Left lung (tissue), 10 donors: ENCODE results near the gene PPT1. TPM values are rescaled to one million over a fixed set of nuclear protein-coding genes. Genes with fewer than 3 reads are reported as not detected.

Experiments
- ATAC-seq: fragments of 200-7000 bp; cut with Tn5 transposase; one replicate; pipeline ENCODE4 v1.9.1; 2020; ENCODE audit warnings: moderate library complexity
- DNase-seq, 4 donors: peaks; one replicate each; pipeline ENCODE4 v3.0.0-alpha.2; 2013 to 2020
- H3K27ac ChIP-seq, 2 donors: fragments of 200-600 bp; sonication (generic) in 1 of 2; one replicate each; pipeline versions ENCODE4 v1.5.0 to v1.8.0; 2020 to 2021
- H3K27me3 ChIP-seq, 2 donors: fragments of 200-600 bp; sonication (generic) in 1 of 2; one replicate each; pipeline versions ENCODE4 v1.5.0 to v1.8.0; 2020 to 2021
- H3K36me3 ChIP-seq, 2 donors: fragments of 200-600 bp; sonication (generic) in 1 of 2; one replicate each; pipeline versions ENCODE4 v1.5.0 to v1.8.0; 2020 to 2021
- H3K4me1 ChIP-seq, 2 donors: fragments of 200-600 bp; one replicate each; pipeline ENCODE4 v1.8.0; 2021
- H3K4me3 ChIP-seq, 2 donors: fragments of 200-600 bp; sonication (generic) in 1 of 2; one replicate each; pipeline versions ENCODE4 v1.5.0 to v1.8.0; 2020 to 2021; ENCODE audit warnings: mild to moderate bottlenecking in 1 of 2
- H3K9me3 ChIP-seq, 2 donors: fragments of 200-600 bp; sonication (generic) in 1 of 2; one replicate each; pipeline versions ENCODE4 v1.5.0 to v1.8.0; 2020 to 2021
- CTCF ChIP-seq, 2 donors: fragments of 200-600 bp; sonication (generic) in 1 of 2; IDR thresholded peaks; one replicate each; pipeline versions ENCODE4 v1.5.0 to v1.8.0; 2021; ENCODE audit warnings: antibody characterized with exemption in 2 of 2
- intact Hi-C, 2 donors: fragments of 100-400 bp; cut with DNase I; formaldehyde crosslinking; loops; one replicate each; pipeline versions ENCODE4 v1.11.2 to v1.14.2; 2022
- polyA plus RNA-seq, 6 donors: library from polyadenylated mRNA; unstranded; fragments of 120-200 nt; gene quantifications; one replicate each; pipeline ENCODE4 v1.2.1, GENCODE V29; 2013; ENCODE audit not compliant: insufficient read length in 6 of 6
- total RNA-seq, 2 donors: library from RNA; stranded (reverse); fragmentation: NEBNext Ultra II Directional; extraction: Animal tissue kit (Norgen Biotek cat#: 25700); gene quantifications; one replicate each; pipeline ENCODE4 v1.2.1, GENCODE V29; 2021
- donor health status: DM: no; HTN: yes; CAD: no.
- donor health status: DM: no; HTN: no; CAD: no.

PPT1 gene
- total and polyA plus RNA-seq, 8 donors: 87.3 to 195 (median 99.8) TPM

- intact Hi-C loops: no loop called here
- H3K4me1 ChIP-seq: no peaks in the 10 kb centered on the region
- H3K27ac ChIP-seq: no peak overlapping the region
- ATAC-seq (no peak), DNase-seq (no peak)
- peaks cover 0 to 13% of the 10 kb centered on the region in 2 donors for H3K9me3 ChIP-seq
- TF ChIP-seq CTCF (IDR thresholded peaks at IDR 0.05): no peak
- no peaks in the 10 kb centered on the region for H3K27me3 ChIP-seq
- no peak overlapping the region for H3K4me3 ChIP-seq
- no peaks in the 10 kb centered on the region for H3K36me3 ChIP-seq
These were observed 8.0 kb upstream of the PPT1 start for GRCh38 chr1:40105028-40105427.

GRCh38 chr1:40102896-40103295, 5.8 kb upstream of the PPT1 start:
- no peak for TF ChIP-seq CTCF (IDR thresholded peaks at IDR 0.05)
- ATAC-seq: no peak
- Histone ChIP-seq H3K4me3 (no peak overlapping the region), H3K9me3 (peaks cover 0 to 6% of the 10 kb centered on the region in 2 donors), H3K27ac (no peak overlapping the region), H3K4me1 (peaks cover 0 to 2% of the 10 kb centered on the region in 2 donors), H3K27me3 (no peaks in the 10 kb centered on the region), H3K36me3 (no peaks in the 10 kb centered on the region)
- DNase-seq: no peak
- intact Hi-C loops: no loop called here

- H3K36me3 ChIP-seq: no peaks in the 10 kb centered on the region
- intact Hi-C loops: no loop called here
- peak; percentile 35 for ATAC-seq
These were observed 5.0 kb upstream of the PPT1 start for GRCh38 chr1:40102038-40102437.

GRCh38 chr1:40096646-40096976, 441 bp downstream of the PPT1 start:
- DNase-seq: no peak
- no peak for TF ChIP-seq CTCF (IDR thresholded peaks at IDR 0.05)
- ATAC-seq: peak; percentile 43
- peak overlapping the region; percentile 67 to 79 for H3K4me3 ChIP-seq
- H3K36me3 ChIP-seq: peaks cover 0 to 6% of the 10 kb centered on the region in 2 donors
- H3K27ac ChIP-seq: peak overlapping the region; percentile 50 to 84
- intact Hi-C loops: no loop called here
- peaks cover 0 to 48% of the 10 kb centered on the region in 2 donors for H3K4me1 ChIP-seq
- H3K27me3 ChIP-seq: no peaks in the 10 kb centered on the region
- no peaks in the 10 kb centered on the region for H3K9me3 ChIP-seq

More at GRCh38 chr1:40102038-40102437, 5.0 kb upstream of the PPT1 start:
- no peak overlapping the region for H3K4me3 ChIP-seq
- H3K4me1 ChIP-seq: peaks cover 0 to 8% of the 10 kb centered on the region in 2 donors
- H3K9me3 ChIP-seq: peaks cover 0 to 6% of the 10 kb centered on the region in 2 donors
- TF ChIP-seq CTCF (IDR thresholded peaks at IDR 0.05): no peak
- H3K27me3 ChIP-seq: no peaks in the 10 kb centered on the region
- no peak for DNase-seq
- no peak overlapping the region for H3K27ac ChIP-seq

GRCh38 chr1:40095806-40096205, 1.2 kb downstream of the PPT1 start:
- no peaks in the 10 kb centered on the region for H3K27me3 ChIP-seq
- peaks cover 0 to 48% of the 10 kb centered on the region in 2 donors for H3K4me1 ChIP-seq
- intact Hi-C loops: no loop called here
- no peaks in the 10 kb centered on the region for H3K9me3 ChIP-seq
- H3K36me3 ChIP-seq: peaks cover 0 to 14% of the 10 kb centered on the region in 2 donors
- DNase-seq (no peak), ATAC-seq (no peak)
- H3K4me3 ChIP-seq: peak overlapping the region in 1 of 2 donors; percentile 67
- peak overlapping the region in 1 of 2 donors; percentile 84 for H3K27ac ChIP-seq
- no peak for TF ChIP-seq CTCF (IDR thresholded peaks at IDR 0.05)
